CD4-positive, alpha-beta T cell treated with Interferon alpha-2 for 1 hour (primary cell): ENCODE results near the gene ZNG1F.
"Not testable (repeated sequence)": the region's sequence is repeated elsewhere in the genome, so short reads cannot be mapped to it uniquely, and the experiment has no call there.

Experiments
- DNase-seq, 2 donors: peaks; one replicate each; pipeline ENCODE4 v3.0.0-alpha.2; 2020 to 2022

The ZNG1F gene

DNA sequence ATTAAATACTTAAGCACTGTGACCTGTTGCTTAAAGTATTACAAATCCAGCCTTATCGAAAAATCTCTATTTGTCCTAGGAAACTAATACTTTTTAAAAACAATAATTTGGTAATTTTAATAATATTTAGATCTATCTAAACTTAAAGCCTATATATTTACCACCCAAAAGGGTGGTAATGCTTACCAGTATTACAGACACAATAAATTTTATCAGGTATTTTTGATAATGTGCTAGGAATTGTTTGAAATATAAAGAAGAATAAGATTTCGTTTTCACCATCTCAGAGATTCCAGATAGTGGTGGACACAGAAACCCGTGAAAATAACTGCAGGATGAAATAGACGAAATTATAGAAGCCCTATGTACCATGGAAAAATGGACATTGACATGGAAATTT lies 68.4 kb downstream of the ZNG1F start:
- not testable (repeated sequence) for DNase-seq

DNA sequence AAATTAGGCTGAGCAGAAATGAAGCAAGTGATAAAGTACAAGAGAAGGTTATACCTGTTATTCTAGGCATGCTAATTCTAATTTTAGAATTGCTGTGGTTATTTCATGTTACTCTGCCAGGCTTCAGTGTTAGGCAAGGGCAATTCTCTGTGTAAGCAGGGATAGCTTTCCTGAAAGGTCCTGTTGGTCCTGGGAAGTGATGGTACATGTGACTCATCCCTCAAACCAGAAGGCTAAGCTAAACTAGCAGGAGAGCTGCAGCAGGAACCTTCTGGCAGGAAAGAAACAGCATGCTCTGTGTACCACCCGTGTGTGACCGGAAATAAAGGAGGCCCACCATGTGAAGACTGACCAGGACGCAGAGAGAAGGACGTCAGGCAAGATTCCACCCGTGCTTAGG lies 69.4 kb downstream of the ZNG1F start:
- not testable (repeated sequence) for DNase-seq

DNA sequence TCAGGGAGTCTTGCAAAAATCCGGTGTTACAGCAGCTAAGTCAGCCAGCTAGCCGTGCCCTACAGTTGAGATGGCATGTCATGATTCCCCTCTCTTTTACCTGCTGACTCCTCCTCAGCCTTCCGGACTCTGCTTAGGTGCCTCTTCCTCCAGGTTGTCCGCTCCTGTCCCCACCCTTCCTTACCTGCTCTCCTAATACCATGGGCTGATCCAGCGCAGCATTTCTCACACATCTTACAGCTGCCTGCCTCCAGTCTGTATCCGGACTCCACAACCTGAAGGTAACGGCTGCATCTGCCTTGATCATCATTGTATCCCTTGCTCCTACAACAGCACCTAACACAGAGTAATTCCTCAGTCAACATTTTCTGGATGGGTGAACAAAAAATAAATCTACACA lies 69.8 kb downstream of the ZNG1F start:
- not testable (repeated sequence) for DNase-seq

DNA sequence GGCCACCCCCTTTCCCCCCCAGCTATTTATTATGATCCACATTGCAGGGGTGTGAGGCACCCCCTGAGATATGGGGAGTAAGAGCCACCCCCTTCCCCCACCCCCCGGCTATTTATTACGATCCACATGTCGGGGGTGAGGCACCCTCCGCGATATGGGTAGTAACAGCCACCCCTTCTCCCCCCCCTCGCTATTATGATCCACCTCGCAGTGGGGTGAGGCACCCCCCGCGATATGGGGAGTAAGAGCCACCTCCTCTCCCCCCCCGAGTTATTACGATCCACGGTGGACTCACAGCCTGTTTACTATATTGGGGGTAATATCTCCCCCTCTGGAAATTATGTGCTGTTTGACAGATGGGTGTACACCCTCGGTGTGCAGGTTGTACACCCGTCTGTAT lies 75.8 kb downstream of the ZNG1F start:
- DNase-seq, result not testable (repeated sequence)

DNA sequence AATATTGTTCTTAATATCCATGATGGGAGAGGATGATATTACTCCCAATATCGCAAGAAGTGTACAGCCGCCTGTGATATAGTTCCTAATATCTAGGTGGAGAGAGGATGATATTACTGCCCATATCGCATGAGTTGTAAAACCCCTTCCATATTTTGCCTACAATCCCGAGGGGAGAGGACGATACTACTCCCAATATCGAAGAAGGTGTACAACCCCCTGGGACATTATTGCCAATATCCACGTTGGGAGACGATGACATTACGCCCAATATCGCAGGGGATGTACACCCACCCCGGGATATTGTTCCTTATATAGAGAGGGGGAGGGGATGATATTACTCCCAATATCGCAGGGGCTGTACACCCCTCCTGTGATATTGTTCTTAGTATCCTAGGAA lies 77.7 kb downstream of the ZNG1F start:
- not testable (repeated sequence) for DNase-seq

DNA sequence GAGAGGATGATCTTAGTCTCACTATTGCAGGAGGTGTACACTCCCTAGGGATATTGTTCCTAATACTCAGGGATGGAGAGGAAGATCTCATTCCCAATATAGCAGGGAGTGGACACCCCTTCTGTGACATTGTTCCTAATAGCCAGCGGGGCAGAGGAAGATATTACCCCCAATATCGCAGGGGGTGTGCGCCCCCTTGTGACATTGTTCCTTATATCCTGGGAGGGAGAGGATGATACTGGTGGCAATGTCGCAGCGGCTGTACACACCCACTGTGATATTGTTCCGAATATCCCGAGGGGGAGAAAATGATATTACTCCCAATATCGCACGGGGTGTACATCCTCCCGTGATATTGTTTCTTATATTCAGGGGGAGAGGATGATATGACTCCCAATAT lies 78.2 kb downstream of the ZNG1F start:
- DNase-seq, result not testable (repeated sequence)

DNA sequence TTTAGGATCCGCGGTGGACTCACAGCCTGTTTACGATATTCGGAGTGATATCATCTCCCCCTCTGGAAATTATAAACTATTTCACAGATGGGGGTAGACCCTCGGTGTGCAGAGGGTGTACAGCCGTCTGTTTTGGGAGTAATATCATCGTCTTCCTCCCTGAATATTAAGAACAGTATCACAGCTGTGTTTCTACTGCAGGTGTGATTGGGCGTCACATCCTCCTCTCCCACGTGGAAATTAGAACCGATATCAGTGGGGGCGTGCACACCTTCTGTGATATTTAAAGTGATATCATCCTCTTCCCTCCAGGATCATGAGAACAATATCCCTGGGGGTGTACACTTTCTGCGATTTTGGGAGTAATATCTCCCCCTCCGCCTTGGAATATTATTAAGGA lies 79.9 kb downstream of the ZNG1F start:
- DNase-seq, result not testable (repeated sequence)

DNA sequence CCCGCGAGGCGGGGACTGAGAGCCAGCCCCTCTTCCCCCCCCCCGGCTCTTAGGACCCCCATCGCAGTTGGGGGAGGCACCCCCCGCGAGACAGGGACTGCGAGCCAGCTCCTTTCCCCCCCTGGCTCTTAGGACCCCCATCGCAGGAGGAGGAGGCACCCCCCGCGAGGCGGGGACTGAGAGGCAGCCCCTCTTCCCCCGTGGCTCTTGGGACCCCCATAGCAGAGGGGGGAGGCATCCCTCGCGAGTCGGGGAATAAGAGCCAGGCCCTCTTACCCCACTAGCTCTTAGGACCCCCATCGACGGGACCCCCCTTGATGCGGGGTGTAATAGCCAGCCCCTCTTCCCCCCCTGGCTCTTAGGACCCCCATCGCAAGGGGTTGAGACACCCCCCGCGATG lies 80.3 kb downstream of the ZNG1F start:
- not testable (repeated sequence) for DNase-seq

DNA sequence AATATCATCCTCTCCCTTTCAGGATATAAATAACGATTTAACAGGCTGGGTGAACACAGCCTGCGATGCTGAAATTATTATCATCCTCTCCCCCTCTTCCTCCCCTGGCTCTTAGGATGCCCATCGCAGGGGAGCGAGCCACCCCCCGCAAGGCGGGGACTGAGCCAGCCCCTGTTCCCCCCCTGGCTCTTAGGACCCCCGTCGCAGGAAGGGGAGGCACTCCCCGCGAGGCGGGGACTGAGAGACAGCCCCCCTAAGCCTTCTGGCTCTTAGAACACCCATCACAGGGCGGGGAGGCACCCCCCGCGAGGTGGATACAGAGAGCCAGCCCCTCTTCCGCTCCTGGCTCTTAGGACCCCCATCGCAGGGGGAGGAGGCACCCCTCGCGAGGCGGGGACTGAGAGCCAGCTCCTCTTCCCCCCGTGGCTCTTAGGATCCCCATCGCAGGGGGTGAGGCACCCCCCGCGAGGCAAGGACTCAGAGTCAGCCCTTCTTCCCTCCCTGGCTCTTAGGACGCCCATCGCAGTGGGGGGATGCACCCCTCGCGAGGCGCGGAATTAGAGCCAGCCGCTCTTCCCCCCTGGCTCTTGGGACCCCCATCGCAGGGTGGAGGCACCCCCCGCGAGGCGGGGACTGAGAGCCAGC lies 82.5 kb downstream of the ZNG1F start:
- DNase-seq, result not testable (repeated sequence)

DNA sequence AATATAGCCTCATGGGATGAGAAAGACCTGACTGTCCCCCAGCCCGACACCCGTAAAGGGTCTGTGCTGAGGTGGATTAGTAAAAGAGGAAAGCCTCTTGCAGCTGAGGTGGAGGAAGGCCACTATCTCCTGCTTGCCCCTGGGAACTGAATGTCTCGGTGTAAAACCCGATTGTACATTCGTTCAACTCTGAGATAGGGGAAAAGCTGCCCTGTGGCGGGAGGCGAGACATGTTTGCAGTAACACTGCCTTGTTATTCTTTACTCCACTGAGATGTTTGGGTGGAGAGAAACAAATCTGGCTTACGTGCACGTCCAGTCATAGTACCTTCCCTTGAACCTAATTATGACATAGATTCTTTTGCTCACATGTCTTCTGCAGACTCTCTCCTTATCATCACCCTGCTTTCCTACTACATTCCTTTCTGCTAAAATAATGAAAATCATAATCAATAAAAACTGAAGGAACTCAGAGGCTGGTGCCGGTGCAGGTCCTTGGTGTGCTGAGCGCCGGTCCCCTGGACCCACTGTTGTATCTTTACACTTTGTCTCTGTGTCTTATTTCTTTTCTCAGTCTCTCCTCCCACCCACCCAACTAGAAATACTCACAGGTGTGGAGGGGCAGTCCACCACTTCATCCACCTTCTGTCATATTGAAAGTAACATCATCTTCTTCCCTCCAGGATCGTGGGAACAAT lies 83.4 kb downstream of the ZNG1F start:
- DNase-seq, result not testable (repeated sequence)

DNA sequence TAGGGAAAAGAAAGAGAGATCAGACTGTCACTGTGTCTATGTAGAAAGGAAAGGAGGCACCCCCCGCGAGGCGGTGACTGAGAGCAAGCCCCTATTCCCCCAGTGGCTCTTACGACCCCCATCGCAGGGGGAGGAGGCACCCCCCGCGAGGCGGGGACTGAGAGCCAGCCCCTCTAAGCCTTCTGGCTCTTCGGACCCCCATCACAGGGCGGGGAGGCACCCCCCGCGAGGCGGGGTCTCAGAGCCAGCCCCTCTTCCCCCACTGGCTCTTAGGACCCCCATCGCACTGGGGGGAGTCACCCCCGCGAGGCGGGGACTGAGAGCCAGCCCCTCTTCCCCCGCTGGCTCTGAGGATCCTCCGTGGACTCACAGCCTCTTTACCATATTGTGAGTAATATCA lies 84.6 kb downstream of the ZNG1F start:
- not testable (repeated sequence) for DNase-seq

DNA sequence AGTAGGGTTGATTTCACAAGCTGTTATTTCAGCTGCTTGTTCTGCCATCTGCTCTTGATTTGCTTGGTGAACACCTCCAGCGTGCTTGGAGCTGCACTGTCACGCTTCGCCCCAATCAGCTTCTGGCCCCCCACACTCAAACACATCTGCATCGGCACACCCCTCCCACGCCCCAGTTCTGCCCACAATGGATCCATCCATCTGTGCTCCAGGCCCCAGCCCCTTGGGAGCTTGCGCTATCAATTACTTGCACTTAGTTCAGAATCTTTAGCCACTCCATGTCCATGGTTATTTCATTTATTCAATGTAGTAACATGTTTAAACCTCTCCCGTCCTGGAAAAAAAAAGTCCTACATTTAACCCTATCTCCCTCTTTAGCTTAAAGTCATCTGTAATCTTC lies 88.6 kb downstream of the ZNG1F start:
- not testable (repeated sequence) for DNase-seq

DNA sequence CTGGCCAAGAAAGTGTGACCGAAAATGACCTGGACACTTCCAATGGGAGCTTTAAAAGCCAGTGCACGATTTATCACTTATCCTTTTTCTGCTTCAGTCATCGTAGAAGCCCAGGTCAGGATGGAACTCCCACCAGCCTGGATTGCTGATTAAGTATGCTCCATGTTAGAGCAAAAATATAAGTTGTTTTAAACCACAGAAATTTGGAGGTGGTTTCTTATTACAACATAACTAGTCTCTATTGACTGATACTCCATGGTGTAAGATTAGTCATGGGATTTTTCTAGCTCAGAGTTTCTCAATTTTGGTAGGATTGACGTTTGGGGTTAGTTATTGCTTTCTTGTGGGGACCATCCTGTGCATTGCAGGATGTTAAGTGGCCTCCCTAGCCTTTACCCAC lies 90.4 kb downstream of the ZNG1F start:
- DNase-seq, result not testable (repeated sequence)

DNA sequence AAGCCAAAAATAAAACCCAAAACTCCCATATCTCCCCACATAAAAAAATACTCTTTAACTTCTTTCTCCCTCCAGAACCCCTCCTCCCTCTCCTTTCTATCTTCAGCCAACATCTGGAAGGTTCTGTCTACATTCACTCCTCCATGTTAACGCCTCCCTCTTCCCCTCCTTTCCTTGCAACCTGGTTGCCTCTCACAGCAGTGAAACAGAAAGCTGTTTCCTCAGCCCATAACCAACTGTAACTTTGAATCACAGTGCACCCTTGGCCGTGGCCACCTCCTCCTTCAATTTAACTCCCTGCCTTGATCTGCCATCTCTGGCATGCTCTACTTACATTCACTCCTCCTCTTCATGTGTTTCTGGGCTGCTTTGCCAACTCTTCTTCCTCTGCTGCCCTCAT lies 94.1 kb downstream of the ZNG1F start:
- not testable (repeated sequence) for DNase-seq

DNA sequence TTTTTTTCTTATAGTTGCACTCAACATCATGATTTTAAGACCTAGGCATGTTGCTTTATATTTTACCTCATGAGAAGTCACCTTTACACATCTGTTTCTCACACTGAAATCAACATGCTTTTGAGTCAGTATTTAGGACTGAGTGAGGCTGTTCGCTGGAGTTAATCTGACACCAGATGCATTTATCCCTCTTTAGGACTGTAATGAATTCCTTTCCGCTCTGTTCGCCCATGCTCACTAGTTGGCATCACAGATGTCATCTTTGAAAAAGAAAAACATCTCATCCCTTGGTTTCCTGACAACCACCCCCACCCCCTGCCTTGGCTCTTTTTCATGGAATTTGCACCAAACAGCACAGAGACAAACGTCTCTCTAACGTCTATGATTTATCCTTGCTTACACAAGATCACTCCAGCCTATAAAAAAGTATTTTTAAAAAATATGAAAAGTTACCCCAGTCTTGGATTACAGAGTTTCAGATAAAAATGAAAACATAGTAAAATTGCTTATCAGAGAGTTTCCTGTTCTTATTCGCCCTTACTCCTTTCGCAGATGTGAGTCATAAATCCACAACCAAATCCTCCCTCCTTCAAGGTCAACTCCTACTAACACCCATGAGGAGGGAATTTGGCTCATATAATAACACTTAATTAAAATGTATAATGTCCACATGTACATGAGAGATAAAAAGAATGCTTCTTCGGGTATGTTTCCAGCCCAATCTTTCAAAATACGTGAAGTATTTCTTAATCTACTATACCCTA lies 94.9 kb downstream of the ZNG1F start:
- DNase-seq, result not testable (repeated sequence)

DNA sequence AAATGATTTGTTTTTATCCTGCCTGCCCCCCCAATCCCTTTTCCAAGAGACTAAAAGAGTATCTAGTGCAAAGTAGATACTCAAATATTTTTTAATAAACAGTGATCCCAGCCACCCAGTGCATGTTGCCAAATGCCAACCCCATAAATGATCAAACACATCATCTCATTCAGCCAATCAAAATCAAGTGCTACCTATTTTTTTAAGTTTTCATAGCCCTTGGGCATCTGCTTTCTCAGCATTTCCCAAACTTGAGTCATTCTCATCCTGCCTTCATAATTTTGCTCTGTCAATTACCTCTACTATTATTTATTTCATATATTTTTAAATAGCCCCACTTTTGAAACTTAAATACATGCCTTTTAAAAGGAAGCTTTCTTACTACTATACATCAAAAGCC lies 98.2 kb downstream of the ZNG1F start:
- not testable (repeated sequence) for DNase-seq

DNA sequence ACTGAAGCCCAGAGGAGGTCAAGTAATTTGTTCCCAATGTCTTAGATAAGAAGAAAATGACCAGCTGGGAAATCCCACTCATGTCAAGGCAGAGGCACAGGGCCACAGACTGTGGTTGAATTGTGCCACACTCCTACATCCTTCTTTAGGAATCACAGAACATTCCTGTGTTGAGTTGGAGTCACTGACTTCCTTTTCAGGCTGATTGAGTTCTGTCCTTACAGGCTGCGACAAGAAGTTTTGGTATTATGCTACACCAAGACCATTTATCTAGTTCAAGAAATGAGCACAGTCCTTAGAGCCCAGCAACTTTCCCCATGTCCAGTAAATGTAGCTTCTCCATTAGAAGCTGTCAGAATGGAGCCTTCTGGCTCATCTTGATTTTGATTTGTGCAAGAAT lies 98.7 kb downstream of the ZNG1F start:
- DNase-seq, result not testable (repeated sequence)

DNA sequence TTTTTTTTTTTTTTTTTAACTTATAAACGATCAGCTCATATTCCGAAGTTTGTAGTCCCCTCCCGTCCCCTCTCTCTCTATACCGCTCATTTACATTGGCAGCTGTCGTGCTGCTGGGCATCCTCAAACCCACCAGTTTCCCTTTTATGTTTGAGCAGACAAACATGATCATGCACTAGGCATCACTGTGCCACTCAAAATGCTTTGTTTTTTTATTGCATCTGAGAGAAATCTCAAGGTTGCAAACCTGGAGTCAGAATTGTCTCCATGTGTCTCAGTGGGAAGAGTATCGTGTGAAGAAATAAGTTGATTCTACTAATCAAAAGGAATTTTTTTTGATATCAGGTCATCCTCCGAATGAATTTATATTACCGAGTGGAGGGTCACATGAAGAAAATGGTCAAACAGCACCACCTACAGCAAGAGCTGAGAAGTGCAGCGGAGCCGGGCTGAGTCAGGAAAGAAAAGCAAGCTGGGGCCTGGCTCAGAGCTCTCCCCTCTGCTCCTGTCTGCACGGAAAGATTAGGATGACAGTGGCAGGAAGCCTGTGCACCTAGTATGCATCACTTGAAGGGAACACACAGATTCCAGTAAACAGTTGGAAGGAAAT lies 100.6 kb downstream of the ZNG1F start:
- DNase-seq, result not testable (repeated sequence)

DNA sequence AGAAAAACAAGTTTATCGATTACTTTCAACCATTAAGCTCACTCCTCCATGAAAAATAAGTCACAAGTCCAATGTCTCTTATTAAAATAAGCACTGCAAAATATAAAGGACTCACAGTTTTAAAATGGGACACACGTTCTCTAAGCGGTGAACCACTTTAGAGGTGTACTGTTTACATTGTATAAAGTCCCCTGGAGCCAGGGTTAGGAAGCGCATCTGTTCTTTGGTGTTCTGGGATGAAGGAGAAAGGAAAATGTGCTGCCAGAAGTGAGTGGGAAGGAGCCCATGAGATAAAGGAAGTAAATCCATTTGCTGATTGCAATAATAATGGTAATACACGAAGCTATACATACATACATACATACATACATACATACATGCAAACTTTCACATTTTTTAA lies 101.2 kb downstream of the ZNG1F start:
- not testable (repeated sequence) for DNase-seq

DNA sequence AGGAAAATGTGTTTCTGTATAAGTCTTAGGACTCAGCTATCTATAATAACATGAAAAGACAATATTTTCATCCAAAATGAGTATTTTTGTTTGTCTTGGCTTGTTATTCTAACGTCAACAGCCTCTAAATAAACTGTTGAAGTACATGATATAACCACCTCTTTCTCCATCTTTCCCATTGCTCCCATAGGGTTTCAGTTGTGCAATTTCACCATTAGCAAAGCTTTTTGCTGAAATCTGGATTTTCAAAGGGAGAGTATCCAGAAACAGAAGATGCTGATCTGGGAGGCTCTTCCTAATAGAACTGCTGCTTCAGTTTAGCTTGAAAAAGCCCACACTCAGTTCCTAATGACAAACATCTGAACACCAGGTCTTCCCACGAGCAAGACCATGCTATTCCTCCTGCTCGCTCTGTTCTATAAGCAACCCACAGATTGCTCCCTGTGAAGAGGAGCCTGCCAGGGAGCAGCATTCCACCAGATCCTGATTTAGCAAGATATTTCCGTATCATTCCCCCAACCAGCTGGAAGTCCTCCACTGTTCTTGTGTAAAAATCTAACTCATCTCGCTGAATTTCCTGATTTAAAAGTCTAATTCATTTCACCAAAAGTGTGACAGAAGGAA lies 101.8 kb downstream of the ZNG1F start:
- DNase-seq, result not testable (repeated sequence)

DNA sequence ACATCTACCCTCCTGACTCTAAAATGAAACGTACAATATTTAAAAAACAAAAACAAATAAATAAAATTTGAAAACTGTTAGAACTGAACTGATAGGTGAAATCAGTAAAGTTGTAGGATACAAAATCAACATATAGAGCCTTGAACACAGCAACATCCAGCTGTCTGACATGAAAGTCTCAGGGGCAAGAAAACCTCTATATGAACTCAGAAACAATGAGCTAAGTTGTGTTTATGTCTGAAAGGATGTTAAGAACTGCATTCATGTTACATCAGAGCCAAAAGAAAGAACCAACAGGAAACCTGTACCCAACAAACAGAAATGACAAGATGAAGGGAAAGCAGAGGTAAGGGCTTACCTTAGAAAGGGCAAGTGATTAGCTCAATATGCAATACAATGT lies 102.4 kb downstream of the ZNG1F start:
- not testable (repeated sequence) for DNase-seq

DNA sequence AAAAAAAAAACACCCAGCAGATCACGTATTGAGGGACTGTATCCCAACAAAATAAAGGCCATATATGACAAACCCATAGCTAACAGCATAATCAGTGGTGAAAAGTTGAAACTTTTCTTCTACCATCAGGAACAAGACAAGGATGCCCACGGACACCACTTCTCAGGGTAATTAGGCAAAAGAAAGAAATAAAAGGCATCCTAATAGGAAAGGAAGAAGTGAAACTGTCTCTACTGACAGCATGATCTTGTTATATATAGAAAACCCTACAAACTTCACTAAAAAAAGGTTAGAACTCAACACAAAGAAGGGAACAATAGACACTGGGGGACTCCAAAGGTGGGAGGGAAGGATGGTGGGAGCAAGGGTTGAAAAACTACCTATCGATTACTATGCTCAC lies 102.9 kb downstream of the ZNG1F start:
- DNase-seq, result not testable (repeated sequence)

DNA sequence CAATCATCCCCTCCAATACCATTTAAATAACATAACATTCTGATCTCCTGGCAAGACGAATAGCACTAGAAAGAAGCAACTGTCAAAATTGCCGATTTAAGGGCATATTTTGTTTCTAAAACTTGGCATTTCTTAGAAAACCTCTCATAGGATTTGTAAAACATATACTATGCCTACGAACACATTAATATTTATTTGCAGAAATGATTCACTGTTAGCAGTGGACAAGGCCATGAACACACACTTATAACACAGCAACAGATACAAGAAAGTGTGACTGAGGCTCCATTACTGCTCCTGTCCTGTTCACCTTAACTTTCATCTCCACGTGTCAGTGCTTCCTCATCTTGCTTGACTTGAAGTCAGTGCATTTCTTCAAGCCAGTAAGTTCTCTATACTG lies 106.8 kb downstream of the ZNG1F start:
- DNase-seq, result not testable (repeated sequence)
